Nephron (organoid): ENCODE measurements around the gene SLX9.

Experiments used
- H3K27ac Mint-ChIP-seq, 3 experiments: 2 replicates each; pipeline ENCODE4 v1.8.0; 2020; ENCODE audit warnings: mixed read lengths in 3 of 3, mild to moderate bottlenecking in 2 of 3, moderate library complexity in 1 of 3
- H3K27me3 Mint-ChIP-seq: 2 replicates; pipeline ENCODE4 v1.8.0; 2021; ENCODE audit warnings: low read depth, mild to moderate bottlenecking, moderate library complexity, mixed read lengths
- H3K36me3 Mint-ChIP-seq: 2 replicates; pipeline ENCODE4 v1.8.0; 2020; ENCODE audit warnings: low read depth, mixed read lengths
- H3K4me1 Mint-ChIP-seq: 2 replicates; pipeline ENCODE4 v1.8.0; 2020; ENCODE audit warnings: mixed read lengths
- H3K4me3 Mint-ChIP-seq, 3 experiments: 2 replicates each; pipeline ENCODE4 v1.8.0; 2020; ENCODE audit warnings: mild to moderate bottlenecking in 3 of 3, mixed read lengths in 3 of 3, moderate library complexity in 2 of 3
- H3K9me3 Mint-ChIP-seq: 2 replicates; pipeline ENCODE4 v1.8.0; 2020; ENCODE audit warnings: mixed read lengths
- CTCF ChIP-seq, 3 experiments: fragments of 200-600 bp; sonication (generic); IDR thresholded peaks; one replicate each; pipeline ENCODE4 v1.5.0; 2021; ENCODE audit warnings: antibody characterized with exemption in 3 of 3; ENCODE audit not compliant: unreplicated experiment in 3 of 3

The SLX9 gene

DNA sequence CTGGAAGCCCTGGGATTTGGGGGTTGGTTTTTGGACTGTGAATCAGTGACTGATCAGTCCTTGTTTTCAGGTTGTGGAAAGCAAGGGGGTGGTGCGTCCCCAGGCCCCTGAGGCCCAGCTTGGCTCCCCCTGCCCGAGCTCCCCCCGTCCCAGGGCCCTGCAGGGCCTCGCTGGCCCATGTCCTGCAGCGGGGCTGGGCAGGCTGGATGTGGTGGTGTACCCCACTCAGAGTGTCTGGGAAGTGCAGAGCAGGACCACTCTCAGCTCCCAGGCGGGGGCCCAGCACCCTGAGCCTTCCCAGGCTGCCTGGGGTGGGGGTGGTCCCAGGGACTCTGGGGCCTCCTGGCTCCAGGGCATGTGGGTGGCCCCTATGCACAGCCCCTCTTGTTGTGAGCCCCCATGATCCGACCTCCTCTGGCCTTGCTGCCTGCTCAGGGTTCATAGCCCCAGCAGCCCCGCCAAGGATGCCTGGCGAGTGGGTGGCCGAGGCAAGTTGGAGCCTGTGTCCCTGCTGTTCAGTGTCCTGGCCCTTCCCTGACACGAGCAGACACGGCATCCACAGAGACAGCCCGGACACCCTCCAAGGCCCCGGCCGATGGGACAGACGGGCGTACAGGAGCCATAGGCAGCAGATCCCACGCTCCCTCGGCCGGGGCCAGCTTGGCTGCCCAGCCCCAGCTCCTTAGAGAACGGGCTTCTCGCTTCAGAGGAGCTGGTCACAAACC is 37.9 kb downstream of the SLX9 start:
- H3K27me3 Mint-ChIP-seq: no peaks in the 10 kb centered on the region
- no peaks in the 10 kb centered on the region for H3K9me3 Mint-ChIP-seq
- no peak for TF ChIP-seq CTCF (IDR thresholded peaks at IDR 0.05; ENCODE audit: unreplicated experiment in 3 of 3)
- no peak overlapping the region for H3K4me3 Mint-ChIP-seq
- H3K27ac Mint-ChIP-seq: no peak overlapping the region
- no peaks in the 10 kb centered on the region for H3K4me1 Mint-ChIP-seq
- H3K36me3 Mint-ChIP-seq: peaks cover 8% of the 10 kb centered on the region

DNA sequence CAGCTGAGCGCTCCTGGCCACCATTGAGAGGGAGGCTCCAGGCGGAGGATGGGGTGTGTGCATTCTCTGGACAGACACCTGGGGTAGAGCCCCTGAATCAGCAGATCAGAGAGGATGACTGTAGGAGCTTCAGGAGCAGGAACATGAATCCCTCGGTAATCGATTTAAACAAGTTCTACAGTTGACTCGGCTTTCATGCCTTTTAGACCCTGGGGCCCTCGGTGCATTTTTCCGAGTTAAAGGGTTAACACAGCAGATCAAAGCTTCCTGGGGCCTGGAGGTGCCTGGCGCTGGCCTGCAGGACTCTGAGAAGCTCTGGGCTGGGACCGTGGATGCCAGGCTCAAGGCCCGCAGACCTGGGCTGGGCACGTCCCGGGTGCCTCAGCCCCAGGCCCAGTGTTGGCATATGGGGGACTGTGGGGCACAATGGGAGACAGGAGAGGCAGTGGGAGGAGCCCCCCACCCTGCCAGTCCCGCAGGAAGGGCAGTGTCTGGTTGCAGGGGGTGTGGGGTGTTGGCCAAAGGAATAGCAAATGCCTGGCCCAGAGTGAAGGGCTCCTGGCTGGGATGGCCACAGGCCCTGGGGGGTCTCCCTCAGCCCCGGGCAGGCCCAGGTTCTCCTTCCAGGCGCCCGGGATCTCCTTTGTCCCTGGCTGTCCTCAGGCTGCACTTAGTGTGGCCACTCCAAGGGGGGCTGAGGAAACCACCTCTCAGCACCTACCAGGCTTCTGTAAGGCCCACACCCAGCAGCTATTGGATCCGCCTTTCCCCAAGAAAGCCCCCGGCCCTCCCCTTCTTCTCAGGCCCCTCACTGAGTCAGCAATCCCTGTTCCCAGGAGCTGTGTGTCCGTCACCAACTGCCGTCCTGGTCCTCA is 40.1 kb downstream of the SLX9 start:
- Mint-ChIP-seq H3K27ac (no peak overlapping the region), H3K27me3 (no peaks in the 10 kb centered on the region), H3K36me3 (no peaks in the 10 kb centered on the region), H3K9me3 (no peaks in the 10 kb centered on the region), H3K4me3 (no peak overlapping the region), H3K4me1 (no peaks in the 10 kb centered on the region)
- TF ChIP-seq CTCF (IDR thresholded peaks at IDR 0.05; ENCODE audit: unreplicated experiment in 3 of 3): no peak

GRCh38 chr21:44980562-44981489 is 41.0 kb downstream of the SLX9 start:
- Mint-ChIP-seq H3K9me3 (no peaks in the 10 kb centered on the region), H3K27ac (peak overlapping the region in 1 of 3 experiments; percentile 60), H3K4me1 (no peaks in the 10 kb centered on the region), H3K27me3 (no peaks in the 10 kb centered on the region), H3K4me3 (no peak overlapping the region), H3K36me3 (no peaks in the 10 kb centered on the region)
- no peak for TF ChIP-seq CTCF (IDR thresholded peaks at IDR 0.05; ENCODE audit: unreplicated experiment in 3 of 3)

- Mint-ChIP-seq H3K4me3 (no peak overlapping the region), H3K9me3 (no peaks in the 10 kb centered on the region), H3K27me3 (no peaks in the 10 kb centered on the region), H3K27ac (no peak overlapping the region), H3K4me1 (no peaks in the 10 kb centered on the region), H3K36me3 (no peaks in the 10 kb centered on the region)
- no peak for TF ChIP-seq CTCF (IDR thresholded peaks at IDR 0.05; ENCODE audit: unreplicated experiment in 3 of 3)
Observed at GRCh38 chr21:44982558-44983250, 42.9 kb downstream of the SLX9 start.

DNA sequence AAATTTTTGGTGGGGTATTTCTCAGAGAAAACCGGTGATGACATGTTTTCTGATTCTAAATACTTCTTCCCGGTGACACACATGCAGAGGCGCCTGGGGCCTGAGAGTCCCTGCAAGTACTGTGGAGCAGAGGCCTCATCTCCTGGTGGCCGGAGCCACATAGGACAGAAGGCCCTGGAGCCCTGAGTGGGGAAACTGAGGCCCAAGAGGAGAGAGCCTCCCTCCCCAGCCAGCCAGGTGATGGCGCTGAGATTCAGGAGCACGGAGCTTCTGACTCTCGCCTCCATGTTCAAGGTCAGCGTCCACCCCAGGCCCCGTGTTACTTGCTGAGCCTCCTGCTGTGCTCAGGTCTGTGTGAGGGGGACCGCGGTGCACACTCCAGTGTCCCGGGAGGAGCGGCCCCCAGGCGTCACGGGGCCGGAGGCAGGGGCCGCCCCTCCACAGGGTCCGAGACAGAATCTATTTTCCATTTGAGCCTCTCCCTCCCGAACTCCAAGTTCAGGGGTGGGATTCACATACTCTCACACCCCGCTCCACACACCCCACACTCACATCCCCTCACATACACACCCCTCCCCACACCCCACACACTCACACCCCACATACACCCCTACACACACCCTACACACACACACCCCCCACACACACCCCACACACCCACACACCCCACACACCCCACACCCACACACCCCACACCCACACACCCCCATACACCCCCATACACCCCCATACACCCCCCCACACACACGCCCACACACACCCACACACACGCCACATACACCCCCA is 43.8 kb downstream of the SLX9 start:
- Mint-ChIP-seq H3K27me3 (no peaks in the 10 kb centered on the region), H3K4me1 (no peaks in the 10 kb centered on the region), H3K4me3 (no peak overlapping the region), H3K27ac (no peak overlapping the region), H3K36me3 (no peaks in the 10 kb centered on the region), H3K9me3 (no peaks in the 10 kb centered on the region)
- no peak for TF ChIP-seq CTCF (IDR thresholded peaks at IDR 0.05; ENCODE audit: unreplicated experiment in 3 of 3)
